Measurements from ENCODE around the gene FZR1. TPM values are rescaled to one million over a fixed set of nuclear protein-coding genes. Genes with fewer than 3 reads are reported as not detected.

The FZR1 gene
- polyA plus RNA-seq, 4 donors, result 45.1 to 72.5 (median 59.0) TPM

DNA sequence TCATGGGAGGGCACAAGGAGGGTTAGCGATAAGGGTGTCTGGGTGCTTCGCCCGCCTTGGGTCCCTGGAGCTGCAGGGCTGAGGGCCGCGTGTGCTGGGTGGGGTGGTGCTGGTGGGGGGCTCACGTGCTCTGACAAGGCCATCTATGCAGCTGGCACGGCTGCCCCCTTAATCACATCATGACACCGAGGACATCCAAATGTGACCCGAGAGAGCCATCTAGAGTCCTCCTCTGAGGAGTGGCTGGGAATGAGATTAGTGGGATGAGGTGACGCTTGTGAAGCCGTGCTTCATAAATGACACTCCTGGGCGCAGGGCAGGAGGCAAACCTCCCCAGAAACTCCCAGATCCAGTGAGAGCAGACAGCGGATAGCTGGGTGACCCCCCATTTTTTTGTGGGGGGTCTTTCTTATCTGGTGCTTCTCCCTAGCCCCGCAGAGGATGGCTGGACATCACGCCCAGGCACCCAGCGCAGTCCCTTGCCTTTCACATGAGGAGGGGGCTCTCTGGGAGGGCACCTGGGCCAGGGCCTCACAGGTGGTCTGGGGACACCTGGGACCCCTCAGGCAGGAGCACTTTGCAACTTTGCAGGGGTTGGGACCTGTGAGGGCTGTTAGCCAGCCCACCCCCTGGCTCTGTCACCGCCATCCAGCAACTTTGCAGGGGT, 6.6 kb downstream of the FZR1 start:
- DNase-seq (ENCODE audit: low read depth in 4 of 4, low spot score in 2 of 4), result no peak

- no peak for DNase-seq (ENCODE audit: low read depth in 4 of 4, low spot score in 2 of 4)
Observed at GRCh38 chr19:3513229-3514140, 7.4 kb downstream of the FZR1 start.

DNA sequence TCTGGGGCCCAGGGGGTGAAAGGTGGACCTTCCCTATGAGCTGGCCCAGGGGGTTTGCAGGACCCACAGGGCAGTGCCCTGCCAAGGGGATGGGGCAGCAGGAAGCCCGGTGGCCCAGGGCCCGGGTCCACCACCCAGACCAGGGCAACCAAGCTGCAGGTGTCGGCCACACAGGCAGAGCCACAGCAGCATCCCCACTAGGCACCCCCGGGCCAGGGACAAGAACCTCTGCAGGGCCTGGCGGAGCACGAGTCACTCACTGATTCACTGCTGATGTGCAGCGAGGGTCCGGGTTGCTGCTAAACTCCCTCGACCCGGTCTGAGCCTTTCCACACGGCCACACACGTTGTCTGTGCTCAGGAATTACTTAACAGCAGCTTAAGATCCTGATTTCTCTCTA, 8.8 kb downstream of the FZR1 start:
- no peak for DNase-seq (ENCODE audit: low read depth in 4 of 4, low spot score in 2 of 4)

- DNase-seq (ENCODE audit: low read depth in 4 of 4, low spot score in 2 of 4), result no peak
Observed at GRCh38 chr19:3515891-3516422, 9.8 kb downstream of the FZR1 start.

DNA sequence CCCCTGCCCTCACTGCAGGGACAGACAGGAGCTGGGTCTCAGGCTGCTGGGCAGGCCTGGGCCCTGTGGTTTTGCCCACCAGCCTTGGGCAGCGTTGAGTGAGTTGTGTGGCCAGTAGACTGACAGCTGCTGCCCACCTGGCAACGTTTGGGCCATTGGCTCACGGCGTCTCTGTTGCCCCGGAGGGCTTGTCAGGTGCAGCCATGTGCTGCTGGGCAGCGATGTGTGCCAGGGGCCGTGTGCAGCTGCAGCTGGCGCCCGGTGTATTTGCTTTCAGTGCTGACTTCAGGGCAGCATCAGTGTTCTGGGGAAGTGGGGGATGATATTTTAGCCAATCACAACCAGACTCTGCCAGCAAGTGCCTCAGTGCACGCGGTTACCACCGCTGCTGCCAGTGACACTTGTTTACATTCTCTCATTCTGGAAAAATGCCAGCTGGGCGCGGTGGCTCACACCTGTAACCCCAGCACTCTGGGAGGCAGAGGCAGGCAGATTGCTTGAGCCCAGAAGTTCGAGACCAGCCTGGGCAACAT, 10.6 kb downstream of the FZR1 start:
- no peak for DNase-seq (ENCODE audit: low read depth in 4 of 4, low spot score in 2 of 4)

DNA sequence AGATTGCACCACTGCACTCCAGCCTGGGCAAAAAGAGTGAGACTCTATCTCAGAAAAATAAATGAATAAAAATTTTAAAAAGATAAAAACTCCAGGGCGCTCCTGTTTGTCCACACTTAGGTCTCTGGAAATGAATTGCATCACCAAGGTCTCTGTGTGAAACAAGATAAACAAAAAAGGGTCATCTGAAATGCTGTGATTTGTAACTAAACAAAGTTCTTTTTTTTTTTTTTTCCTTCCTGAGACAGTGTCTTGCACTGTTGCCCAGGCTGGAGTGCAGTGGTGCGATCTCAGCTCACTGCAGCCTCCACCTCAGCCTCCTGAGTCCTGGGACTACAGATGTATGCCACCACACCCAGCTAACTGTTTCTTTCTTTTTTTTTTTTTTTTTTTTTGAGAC, 11.5 kb downstream of the FZR1 start:
- DNase-seq (ENCODE audit: low read depth in 4 of 4, low spot score in 2 of 4), result no peak

DNA sequence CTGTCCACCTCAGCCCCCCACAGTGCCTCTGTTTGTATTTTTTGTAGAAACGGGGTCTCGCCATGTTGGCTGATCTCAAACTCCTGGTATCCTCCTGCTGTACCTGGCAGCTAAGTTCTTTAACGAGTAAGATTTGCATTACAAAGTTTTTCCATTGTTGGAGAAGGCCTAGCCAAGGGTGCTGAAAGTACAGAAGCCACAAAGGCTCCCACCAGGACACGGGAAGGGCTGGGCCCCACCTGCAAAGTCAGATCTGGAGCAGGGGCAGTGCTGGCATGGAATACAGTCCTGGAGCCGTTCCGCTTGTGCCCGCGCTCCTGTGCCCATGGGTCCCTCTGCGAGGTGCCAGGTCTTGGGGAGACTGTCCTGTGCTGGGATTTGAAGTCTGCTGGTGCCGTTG, 12.1 kb downstream of the FZR1 start:
- no peak for DNase-seq (ENCODE audit: low read depth in 4 of 4, low spot score in 2 of 4)

DNA sequence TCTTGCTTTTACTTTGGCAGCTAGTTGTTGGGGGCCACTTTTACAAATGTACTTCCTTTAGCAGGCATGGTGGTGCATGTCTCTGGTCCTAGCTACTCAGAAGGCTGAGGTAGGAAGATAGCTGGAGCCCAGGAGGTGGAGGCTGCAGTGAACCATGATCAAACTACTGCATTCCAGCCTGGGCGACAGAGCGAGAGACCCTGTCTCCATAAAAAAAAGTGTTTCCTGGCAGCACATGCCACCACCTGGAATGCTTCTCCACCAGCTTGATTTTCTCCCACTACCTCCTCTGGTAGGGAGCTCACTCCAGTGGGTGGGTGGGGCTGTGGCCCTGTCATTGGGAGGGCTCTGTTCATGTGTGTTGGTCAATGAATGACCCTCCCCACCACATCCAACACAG, 12.5 kb downstream of the FZR1 start:
- no peak for DNase-seq (ENCODE audit: low read depth in 4 of 4, low spot score in 2 of 4)

DNA sequence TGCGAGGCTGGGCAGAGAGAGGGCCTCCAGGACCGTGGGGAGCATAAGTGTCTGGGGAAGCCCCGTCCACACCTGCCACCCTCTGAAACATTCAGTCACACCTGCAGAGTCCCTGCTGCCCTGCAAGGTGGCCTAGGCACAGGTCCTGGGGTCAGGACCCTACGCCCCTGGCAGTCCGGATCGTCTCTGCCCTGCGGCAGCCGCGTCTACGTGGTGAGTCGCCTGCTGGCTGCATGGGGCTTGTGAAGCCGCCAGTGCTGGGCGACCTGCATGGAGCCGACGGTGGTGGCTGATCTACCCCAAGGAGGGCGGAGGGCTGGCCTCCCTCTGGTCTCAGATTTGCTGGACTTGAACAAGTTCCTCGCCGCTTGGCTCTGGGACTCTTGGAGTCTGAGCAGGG, 13.0 kb downstream of the FZR1 start:
- no peak for DNase-seq (ENCODE audit: low read depth in 4 of 4, low spot score in 2 of 4)

DNA sequence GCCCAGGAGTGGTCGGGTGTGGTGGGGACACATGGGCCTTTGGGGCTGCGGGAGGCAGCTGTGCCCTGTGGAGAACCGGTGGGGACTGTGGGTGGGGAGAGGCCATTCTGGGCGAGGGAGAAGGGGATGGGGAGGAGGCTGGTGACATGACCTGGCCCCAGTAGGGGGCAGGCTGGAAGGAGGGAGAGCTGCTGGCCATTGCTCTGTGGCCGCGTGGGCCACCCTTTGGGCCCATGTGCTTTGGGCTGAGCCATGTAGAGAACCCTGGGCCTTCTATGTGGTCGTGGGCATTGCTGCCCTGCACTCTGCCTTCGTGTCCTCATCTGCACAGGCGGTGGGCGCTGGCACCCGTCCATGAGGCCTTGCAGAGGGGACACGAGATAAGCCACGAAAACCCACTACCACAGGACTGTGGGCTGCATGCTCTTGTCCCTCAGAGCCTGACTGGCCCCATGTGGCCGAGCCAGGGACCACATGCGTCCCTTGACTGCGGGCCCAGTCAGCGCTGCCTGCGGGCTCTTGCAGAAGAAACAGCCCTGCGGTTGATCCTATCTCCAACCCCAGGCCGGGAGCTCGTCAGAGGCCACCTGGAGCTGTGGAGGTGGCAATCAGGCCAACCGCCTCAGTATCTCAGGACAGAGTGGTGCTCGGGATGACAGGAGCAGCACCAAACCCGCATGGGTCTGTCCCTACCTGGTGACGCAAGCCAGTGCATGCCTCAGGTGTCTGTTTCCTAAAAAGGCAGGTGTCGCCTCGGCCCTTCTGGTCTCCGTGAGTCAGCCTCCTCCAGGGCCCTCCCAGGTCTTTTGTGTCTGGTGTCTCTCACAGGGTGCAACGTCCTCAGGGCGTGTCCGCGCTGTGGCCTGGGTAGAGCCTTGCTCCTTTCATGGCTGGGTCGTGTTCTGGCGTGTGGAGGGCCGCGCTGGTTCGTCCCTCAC, 14.3 kb downstream of the FZR1 start:
- DNase-seq (ENCODE audit: low read depth in 4 of 4, low spot score in 2 of 4), result no peak

DNA sequence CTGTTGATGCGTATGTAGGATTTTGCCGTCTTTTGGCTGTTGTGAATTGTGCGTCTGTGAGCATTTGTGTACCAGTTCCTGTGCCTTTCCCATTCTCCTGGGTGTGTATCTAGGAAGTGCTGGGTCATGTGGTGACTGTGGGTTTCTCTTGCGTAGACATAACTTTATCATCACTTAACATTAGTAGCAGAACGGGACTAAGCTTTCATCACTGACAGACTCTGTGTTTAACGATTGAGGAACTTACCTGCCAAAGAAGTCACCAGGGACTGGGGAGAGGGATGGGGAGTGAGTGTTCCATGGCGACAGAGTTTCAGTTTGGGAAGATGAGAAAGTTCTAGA, 15.0 kb downstream of the FZR1 start:
- DNase-seq (ENCODE audit: low read depth in 4 of 4, low spot score in 2 of 4), result no peak

DNA sequence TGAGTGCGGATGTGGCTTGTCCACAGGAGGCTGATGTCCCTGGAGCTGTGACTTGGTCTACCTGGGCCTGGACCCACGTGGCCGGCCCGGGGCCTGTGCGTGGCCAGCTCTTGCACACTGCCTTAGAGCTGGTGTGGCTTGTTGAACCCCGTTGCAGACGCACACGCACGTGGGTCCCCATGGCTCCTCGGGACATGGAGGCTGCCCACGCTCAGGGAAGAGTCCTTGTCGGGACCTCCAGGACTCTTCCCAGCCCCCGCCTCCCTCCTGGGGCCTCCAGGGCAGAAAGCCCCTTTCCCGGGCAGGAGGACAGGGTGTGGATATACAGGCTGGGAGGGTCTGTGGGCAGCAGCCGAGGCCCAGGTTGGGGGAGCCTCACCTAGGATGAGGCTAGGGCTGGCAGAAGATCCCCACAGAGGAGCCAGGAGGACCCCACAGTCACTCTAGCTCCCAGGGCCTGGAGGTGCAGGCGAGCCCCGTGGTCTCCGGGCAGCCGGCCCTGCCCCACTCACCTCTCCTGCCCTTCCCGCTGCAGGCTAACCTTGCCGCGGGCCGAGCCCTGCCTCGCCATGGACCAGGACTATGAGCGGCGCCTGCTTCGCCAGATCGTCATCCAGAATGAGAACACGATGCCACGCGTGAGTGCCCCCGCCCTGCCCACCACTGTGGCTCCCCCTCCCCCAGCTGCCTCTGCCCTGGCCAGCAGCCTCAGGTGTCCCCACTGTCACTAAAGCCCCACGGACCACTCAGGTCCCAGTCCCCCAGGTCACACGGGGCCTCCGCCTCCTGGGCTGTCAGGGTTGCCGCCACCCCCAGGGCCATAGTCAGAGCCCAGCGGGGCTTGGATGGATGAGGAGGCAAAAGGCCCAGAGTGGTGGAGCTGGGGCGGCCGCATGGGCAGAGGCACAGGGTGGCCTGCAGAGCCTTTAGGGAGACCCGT, 16.6 kb downstream of the FZR1 start:
- no peak for DNase-seq (ENCODE audit: low read depth in 4 of 4, low spot score in 2 of 4)

- no peak for DNase-seq (ENCODE audit: low read depth in 4 of 4, low spot score in 2 of 4)
Observed at GRCh38 chr19:3523361-3524077, 17.4 kb downstream of the FZR1 start.

DNA sequence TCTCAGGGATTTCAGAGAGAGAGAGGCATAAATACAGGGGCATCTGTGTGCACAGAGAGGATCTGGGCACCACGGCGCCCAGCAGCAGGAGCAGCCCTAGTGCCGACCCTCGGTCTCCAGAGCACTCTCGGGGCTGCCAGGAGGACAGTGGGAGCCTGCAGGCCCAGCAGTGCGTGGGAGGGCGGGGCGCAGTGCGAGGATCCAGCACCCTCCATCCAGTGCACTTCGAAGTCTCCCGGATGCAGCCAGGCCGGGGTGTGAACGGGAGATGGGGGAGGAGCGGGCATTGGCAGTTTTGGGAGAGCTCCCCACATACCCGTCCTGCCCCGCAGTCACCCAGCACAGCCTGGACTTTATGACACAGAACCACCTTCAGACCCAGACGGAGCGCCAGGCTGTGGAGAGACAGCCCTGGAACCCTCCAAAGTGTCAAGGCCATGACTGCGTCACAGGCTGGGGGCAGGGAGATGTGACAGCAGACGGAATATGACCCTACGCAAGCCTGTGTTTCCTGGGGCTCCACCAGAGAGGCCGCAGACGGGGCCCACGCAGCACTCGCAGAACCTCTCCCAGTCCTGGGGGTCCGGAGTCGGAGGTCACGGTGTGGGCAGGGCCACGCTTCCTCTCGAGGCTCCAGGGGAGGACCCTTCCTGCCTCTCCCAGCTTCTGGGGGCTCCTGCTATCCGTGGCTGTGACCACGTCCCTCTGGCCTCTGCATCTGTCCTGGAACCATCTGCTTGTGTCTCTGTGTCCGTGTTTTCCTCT, 18.1 kb downstream of the FZR1 start:
- DNase-seq (ENCODE audit: low read depth in 4 of 4, low spot score in 2 of 4), result no peak

DNA sequence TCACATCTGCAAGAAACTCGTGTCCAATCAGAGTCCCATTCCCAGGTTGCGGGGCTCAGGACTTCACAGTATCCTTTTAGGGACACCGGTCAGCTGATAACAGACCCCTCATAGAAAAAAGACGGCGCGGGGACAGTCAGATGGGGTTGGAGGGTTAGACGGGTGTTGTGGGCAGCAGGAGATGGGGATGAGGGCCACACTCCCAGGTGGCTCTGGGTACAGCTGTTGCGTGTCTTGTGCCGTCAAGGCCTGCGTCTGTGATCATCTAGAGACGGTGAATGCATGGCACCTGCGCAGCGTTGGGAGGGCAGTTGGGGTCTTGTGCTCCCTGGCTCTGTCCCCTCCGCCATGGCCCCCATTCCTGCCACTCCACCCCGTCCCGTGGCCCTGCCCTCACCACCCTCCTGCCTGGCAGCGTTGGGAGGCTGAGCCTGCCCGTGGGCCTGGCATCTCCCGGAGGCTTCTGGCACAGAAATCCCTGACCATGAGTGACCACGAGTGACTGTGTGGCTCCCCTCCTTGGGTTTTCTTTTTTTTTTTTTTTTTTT, 18.9 kb downstream of the FZR1 start:
- no peak for DNase-seq (ENCODE audit: low read depth in 4 of 4, low spot score in 2 of 4)

DNA sequence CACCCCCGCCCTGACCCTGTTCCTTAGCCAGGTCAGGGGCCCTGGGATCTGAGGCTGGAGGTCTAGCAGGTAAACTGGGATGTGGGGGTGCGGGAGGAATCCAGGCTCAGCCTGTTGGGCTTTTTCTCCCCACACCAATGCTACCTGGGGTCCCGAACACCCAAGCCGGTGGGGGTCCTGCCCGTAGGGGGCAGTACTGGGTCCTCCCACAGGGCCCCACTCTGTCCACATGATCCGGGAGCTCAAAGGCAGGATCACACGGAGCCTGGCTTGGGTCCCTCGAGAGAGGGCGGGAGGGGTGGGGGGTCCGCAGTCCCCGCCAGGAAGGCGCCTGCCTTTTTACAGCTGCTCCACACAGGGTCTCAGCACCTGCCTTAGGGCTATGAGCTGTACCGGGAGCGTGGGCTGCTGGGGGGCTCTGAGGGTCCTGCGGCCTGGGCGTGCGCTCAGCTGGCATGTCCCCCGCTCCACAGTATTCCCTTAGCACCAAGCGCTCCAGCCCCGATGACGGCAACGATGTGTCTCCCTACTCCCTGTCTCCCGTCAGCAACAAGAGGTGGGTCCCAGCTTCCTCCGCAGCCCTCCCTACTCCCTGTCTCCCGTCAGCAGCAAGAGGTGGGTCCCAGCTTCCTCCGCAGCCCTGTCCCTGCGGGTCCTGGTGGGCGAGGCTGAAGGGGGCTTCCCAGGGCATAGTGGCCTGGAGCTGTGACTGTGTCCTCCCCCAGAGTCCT, 20.6 kb downstream of the FZR1 start:
- no peak for DNase-seq (ENCODE audit: low read depth in 4 of 4, low spot score in 2 of 4)

- no peak for DNase-seq (ENCODE audit: low read depth in 4 of 4, low spot score in 2 of 4)
Observed at GRCh38 chr19:3527238-3527910, 21.3 kb downstream of the FZR1 start.
